CD4-positive, alpha-beta T cell treated with Interleukin-12 subunit alpha and Interleukin-12 subunit beta, for 1 hour (primary cell): Measurements from ENCODE around the gene PCDH9.

ENCODE experiments used
- DNase-seq: peaks from one replicate; pipeline ENCODE4 v3.0.0-alpha.2; 2020

PCDH9 gene

DNA sequence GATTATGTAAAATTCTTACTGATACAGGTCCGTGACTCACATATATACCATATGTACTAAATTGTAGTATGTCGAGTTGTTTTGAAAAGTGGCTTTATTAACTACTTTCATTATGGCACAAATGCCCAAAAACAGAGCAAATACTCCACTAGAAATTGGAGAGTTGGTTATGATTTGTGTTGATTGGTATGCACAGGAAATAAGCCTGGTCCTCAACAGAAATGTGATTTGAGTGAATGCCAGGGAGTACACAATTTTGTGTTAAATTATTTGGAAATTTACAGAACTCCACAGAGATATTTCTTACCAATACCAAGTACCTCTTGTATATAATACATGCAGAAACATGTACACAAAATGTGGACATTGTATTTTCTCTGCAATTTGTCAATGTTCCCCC, 676.7 kb downstream of the PCDH9 start:
- no peak for DNase-seq

GRCh38 chr13:66551128-66551527, 679.0 kb downstream of the PCDH9 start:
- DNase-seq, result no peak

GRCh38 chr13:66547685-66548084, 682.5 kb downstream of the PCDH9 start:
- DNase-seq, result no peak

- no peak for DNase-seq
Observed at GRCh38 chr13:66546534-66547379, 683.4 kb downstream of the PCDH9 start.

- no peak for DNase-seq
Observed at GRCh38 chr13:66543780-66544179, 686.4 kb downstream of the PCDH9 start.

DNA sequence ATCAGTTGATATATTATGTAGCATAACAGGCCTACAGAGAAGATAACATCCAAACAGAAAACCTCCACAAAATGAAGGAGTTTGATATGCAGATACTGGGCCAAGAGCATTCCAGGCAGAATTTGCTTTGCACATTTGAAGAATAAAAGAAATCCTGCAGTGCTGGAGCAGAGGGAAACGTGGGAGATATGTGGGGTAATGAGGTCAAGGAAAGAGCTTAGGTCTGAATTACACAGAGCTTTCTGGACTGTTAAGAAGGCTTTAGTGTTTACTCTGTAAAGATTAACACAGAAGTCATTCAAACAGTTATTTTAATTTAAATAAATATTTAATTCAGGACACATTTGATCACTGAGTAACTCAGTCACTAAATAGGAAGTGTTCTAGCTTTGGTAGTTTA, 692.7 kb downstream of the PCDH9 start:
- DNase-seq, result no peak

- no peak for DNase-seq
Observed at GRCh38 chr13:66536746-66537145, 693.4 kb downstream of the PCDH9 start.

- no peak for DNase-seq
Observed at GRCh38 chr13:66534561-66534960, 695.6 kb downstream of the PCDH9 start.

DNA sequence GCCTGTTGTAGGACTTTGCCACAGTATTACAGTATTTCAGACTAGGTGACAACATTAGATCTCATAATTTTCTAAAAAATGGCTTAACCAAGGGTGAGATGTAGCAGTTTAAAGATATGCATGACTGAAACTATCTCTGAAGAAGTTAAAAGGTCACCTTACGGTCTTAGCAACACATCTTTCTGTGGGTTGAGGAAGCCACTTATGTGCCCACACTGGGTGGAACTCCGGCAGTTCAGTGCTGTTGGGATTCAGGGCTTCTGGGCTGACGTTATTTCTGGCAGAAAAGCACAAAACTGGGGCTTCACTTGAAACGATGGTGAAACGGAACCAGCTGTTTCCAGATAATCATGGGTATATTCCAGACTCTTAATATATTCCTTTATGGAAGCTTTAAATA, 697.3 kb downstream of the PCDH9 start:
- no peak for DNase-seq

- no peak for DNase-seq
Observed at GRCh38 chr13:66532146-66532545, 698.0 kb downstream of the PCDH9 start.

DNA sequence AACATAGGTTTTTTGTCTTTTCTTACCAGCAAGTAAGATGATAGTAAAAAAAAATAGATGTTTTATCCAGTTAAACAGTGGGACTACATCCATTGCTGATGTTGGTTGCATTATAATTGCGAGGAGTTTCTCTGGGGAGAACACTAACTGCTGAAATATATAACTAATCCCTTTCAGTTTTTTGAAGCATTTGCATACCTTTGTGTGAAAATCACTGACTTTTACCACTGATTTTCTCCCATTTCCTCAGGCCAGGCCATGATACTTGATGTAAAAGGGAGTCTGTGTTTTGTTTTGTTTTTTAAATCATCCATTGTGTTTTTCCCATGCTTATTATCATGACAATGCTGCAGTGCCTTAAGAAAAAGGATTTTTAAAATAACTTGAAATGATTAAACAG, 699.5 kb downstream of the PCDH9 start:
- DNase-seq, result no peak

DNA sequence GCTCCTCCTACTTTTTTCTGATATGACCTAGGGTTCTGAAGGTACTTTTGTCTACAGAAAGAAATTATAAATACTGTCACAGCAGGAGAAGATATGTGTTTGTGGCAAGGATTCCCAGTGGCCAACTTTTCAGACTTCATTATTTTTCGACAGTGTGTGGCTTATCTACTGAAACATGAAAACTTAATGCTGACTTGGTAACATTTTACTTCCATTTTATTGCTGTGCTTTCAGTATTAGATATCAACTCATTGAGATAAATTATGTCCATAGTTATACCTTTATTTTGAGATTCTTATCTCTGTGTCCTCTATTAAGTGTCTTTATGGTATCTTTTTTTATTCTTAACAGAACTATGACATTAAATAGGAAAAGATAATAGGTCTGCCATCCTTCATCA, 700.0 kb downstream of the PCDH9 start:
- no peak for DNase-seq

DNA sequence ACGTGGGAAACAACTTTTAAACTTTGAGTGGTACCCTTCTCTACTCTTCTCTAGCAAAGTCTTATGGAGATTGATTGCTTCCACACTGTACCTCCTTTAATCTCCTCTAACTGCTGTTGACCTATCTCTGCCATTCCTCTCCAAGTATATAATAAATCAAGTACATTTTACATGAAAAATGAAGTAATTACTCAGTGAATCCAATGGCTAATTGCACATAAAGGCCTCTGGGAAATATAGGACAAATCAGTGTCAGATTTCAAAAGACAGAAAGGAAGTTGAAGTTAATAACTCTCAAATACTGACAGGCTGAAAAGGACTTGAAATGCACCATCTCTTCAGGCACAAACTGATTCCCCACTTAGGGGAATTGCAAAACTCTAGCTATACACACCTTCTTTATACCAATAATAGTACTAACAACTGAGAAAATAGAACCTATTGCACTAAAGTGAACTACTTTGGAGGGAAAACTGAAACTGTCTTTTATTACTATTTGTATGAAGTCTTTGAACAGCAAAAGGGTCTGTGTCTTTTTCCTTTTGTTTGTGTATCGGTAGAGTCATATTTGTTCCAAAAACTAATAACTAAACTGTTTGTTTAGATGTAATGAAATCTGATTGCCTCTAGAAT, 701.1 kb downstream of the PCDH9 start:
- no peak for DNase-seq

DNA sequence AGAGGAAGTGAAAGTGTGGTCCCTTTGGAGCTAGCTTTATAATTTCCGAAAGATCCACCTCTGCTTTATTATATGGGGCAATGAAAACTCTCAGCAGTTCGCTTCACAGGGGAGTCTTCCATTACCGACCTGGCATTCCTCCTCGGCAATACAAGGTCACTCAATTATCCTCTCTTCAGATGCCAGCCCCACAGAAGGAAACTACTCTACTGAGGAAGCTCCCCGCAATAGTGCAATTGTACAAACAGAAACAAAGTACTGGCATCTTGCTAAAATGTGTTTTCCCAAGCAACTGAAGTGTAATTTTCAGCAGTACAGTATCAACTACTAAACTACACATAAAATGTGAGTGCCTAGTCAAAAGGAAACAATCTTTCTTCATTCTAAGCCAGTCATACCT, 702.0 kb downstream of the PCDH9 start:
- no peak for DNase-seq

GRCh38 chr13:66520511-66521355, 709.4 kb downstream of the PCDH9 start:
- no peak for DNase-seq

DNA sequence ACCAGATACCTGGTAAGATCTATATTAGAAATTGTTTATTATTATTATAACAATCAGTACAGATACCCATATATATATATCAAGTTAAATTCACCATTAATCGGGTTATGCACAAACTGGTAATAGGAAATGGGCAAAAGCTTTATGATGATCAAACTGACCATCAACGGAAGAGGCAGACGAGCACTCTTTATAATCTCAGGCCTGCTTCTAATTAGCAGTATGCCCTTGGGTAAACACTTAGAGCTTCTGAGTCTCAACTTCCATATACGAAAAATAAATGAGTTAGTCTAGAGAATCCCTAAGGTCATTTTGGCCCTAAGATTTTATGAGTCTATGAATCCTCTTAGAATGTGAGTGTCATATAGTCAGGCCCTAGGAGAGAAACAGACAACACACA, 710.9 kb downstream of the PCDH9 start:
- no peak for DNase-seq

DNA sequence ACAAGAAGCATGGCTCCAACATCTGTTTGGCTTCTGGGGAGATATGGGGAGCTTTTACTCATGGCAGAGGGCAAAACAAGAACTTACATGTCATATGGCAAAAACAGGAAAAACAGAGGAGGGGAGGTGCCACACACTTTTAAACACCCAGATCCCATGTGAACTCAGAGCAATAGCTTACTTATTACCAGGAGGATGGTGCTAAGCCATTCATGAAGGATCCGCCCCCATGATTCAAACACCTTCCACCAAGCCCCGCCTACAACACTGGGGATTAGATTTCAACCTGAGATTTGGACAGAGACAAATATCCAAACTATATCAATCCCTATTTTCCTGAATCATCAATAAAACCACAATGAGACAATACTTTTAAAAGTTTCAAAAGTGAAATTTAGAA, 712.1 kb downstream of the PCDH9 start:
- DNase-seq, result no peak

- no peak for DNase-seq
Observed at GRCh38 chr13:66513728-66514127, 716.4 kb downstream of the PCDH9 start.

GRCh38 chr13:66509175-66509574, 721.0 kb downstream of the PCDH9 start:
- DNase-seq, result no peak

GRCh38 chr13:66508153-66508909, 721.8 kb downstream of the PCDH9 start:
- no peak for DNase-seq

- DNase-seq, result no peak
Observed at GRCh38 chr13:66506979-66507378, 723.2 kb downstream of the PCDH9 start.

- DNase-seq, result no peak
Observed at GRCh38 chr13:66506051-66506777, 723.9 kb downstream of the PCDH9 start.
